Muscle of arm (tissue), 12 donors: ENCODE measurements around the gene OR10V1. TPM values are rescaled to one million over a fixed set of nuclear protein-coding genes. Genes with fewer than 3 reads are reported as not detected.

Experiments
- DNase-seq: peaks from one replicate; pipeline ENCODE4 v3.0.0-alpha.2; 2013
- polyA plus RNA-seq, 12 donors: library from polyadenylated mRNA; unstranded; fragments of 120-200 nt; gene quantifications; one replicate each; pipeline ENCODE4 v1.2.1, GENCODE V29; 2013; ENCODE audit not compliant: insufficient read length in 12 of 12

OR10V1 gene
- polyA plus RNA-seq, 12 donors, result not detected

GRCh38 chr11:59668950-59669610 lies 44.6 kb downstream of the OR10V1 start, which contains the start of gene PATL1:
Gene PATL1, minus strand, starts transcription at chr11:59669037. Its CDS starts 142 bp downstream, at chr11:59668895.
- DNase-seq, result peak; percentile 100

- peak; percentile 46 for DNase-seq
Observed at GRCh38 chr11:59668188-59668949, 45.3 kb downstream of the OR10V1 start.

GRCh38 chr11:59667812-59668187 lies 45.8 kb downstream of the OR10V1 start:
- no peak for DNase-seq

- DNase-seq, result no peak
Observed at GRCh38 chr11:59666969-59667368, 46.7 kb downstream of the OR10V1 start.

Other genes starting within 250 kb of the OR10V1 start
- gene OR4D10, start 240.5 kb downstream of the OR10V1 start, polyA plus RNA-seq, result not detected
- not detected for gene OR4D11, start 210.3 kb downstream of the OR10V1 start, polyA plus RNA-seq
- under 1 TPM in 7 of 12 donors, not detected in 5; 0.03 to 0.05 (median 0.03) TPM for gene OR4D9, start 202.3 kb downstream of the OR10V1 start, polyA plus RNA-seq
- 10 to 100 TPM in 11 of 12 donors, not detected in 1; 29.2 to 64.1 (median 58.4) TPM for gene OSBP, start 98.1 kb downstream of the OR10V1 start, polyA plus RNA-seq
- 10 to 100 TPM in 11 of 12 donors, not detected in 1; 17.5 to 37.2 (median 29.4) TPM for gene PATL1, start 44.8 kb downstream of the OR10V1 start, polyA plus RNA-seq
- gene STX3, start 41.5 kb upstream of the OR10V1 start, polyA plus RNA-seq, result 10 to 100 TPM in 2 of 12 donors, 1 to 10 TPM in 9, not detected in 1; 2.7 to 14.3 (median 5.3) TPM
- gene MRPL16, start 96.9 kb upstream of the OR10V1 start, polyA plus RNA-seq, result 10 to 100 TPM in 11 of 12 donors, not detected in 1; 31.7 to 43.4 (median 35.5) TPM
- gene CBLIF, start 131.7 kb upstream of the OR10V1 start, polyA plus RNA-seq, result under 1 TPM in 1 of 12 donors, not detected in 11; 0.45 TPM
- gene TCN1, start 152.6 kb upstream of the OR10V1 start, polyA plus RNA-seq, result under 1 TPM in 2 of 12 donors, not detected in 10; 0.36 to 0.43 TPM
- gene OOSP3, start 164.9 kb upstream of the OR10V1 start, polyA plus RNA-seq, result not detected
- gene OOSP1, start 224.6 kb upstream of the OR10V1 start, polyA plus RNA-seq, result not detected